ENCODE measurements around the gene ARG2.
"Not testable (repeated sequence)": the region's sequence is repeated elsewhere in the genome, so short reads cannot be mapped to it uniquely, and the experiment has no call there.

Gene ARG2

GRCh38 chr14:67589204-67589770, 30.4 kb upstream of the ARG2 start:
- no peak for DNase-seq

DNA sequence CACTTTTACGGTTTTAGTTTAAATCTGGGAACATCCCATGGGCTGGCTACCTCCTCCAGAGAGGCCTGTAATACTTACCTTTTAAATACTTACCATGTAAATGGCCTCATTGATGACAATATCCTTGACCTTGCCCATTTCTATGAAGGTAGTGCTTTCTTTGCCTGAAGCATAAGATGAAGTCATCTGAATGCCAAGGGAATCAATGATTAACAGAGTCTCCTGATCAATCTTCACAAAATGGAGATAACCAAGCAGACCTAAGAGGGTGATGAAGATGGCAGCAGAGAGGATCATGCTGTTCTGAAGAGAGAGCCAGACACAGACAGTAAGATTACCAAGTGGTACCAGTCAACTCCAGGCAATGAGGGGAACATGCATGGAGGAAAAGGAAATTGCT, 26.1 kb upstream of the ARG2 start:
- DNase-seq: not testable (repeated sequence)

- DNase-seq: no peak
These were observed 24.3 kb upstream of the ARG2 start for GRCh38 chr14:67595392-67595791.

DNA sequence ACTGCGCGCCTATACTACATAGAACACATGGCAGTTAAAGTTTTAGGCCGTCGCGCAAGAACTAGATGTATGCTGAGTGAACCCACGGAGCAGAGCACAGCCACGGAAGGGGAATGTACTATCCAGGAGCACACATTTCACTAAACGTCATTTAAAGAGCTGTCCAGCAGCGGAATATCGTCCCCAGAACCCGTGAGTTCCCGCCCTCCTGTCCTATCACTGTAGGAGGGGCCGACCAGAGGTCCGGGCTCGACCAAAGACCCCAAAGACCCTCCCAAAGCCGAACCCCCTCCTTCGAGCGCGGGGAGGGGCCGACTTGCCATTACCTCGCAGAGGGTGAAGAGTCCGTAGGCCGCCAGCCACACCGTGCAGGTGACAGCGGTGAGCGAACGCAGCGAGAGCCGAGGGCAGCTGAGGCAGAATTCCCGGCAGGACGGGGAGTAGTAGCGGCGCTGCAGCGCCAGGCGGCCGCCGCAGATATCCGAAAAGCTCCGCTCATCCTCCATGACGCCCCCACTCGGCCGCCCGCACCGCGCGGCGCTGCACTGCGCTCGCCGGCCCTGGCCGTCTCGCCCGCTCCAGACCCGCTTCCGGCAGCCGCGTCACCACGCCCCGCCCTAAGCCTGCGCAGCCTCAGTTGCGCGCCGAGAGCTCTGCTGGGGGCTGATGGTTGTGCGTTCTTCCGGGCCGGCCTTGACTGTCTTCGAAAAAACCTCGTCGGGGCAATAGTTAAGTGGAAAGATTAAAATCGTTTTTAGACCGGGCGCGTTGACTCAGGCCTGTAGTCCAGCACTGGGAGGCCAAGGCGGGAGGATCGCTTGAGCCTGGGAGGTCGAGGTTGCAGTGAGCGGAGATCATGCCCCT, 19.8 kb upstream of the ARG2 start, which contains the start of gene PIGH:
Gene PIGH, minus strand, starts transcription at position 571 of the 864 bp plus-strand sequence. Its CDS starts 65 bp downstream, at position 506.
- peak; percentile 88 for DNase-seq

DNA sequence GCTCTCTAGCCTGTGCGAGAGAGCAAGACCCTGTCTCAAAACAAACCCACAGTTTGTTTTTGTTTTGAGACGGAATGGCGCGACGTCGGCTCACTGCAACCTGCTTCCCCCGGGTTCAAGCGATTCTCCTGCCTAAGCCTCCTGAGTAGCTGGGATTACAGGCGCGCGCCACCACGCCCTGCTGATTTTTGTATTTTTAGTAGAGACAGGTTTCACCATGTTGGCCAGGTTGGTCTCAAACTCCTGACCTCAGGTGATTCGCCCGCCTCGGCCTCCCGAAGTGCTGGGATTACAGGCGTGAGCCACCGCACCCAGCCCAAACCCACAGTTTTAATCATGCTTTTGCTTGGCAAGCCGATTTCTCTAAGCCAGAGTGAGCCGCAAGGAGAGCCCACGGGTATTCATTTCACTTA, 19.2 kb upstream of the ARG2 start:
- DNase-seq: not testable (repeated sequence)

DNA sequence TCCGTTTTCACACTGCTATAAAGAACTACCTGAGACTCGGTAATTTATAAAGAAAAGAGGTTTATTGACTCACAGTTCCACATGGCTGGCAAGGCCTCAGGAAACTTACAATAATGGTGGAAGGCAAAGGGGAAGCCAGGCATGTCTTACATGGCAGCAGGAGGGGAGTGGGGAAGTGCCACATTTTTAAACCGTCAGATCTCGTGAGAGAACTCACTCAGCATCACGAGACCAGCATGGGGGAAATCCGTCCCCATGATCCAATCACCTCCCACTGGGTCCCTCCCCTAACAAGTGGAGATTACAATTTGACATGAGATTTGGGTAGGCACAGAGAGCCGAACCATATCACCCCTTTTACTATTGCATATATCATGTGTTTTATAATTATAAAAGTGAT, 17.6 kb upstream of the ARG2 start:
- DNase-seq: no peak

- DNase-seq: no peak
These were observed 16.6 kb upstream of the ARG2 start for GRCh38 chr14:67602995-67603545.

DNA sequence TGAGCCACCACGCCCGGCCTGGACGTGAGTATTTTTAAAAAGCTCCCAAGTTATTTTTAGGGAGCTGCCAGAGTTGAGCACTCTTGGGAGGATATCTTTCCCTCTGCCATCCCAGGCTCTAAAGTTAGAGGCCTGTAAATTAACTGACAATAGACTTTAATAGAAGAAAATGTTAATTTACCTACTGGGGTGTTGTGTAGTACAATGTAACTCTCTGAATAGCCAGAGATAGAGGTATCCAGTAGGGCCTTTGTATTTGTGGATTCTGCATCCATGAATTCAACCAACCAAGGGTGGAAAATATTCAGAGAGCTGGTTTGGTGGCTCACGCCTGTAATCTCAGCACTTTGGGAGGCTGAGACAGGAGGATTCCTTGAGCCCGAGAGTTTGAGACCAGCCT, 12.1 kb upstream of the ARG2 start:
- no peak for DNase-seq

DNA sequence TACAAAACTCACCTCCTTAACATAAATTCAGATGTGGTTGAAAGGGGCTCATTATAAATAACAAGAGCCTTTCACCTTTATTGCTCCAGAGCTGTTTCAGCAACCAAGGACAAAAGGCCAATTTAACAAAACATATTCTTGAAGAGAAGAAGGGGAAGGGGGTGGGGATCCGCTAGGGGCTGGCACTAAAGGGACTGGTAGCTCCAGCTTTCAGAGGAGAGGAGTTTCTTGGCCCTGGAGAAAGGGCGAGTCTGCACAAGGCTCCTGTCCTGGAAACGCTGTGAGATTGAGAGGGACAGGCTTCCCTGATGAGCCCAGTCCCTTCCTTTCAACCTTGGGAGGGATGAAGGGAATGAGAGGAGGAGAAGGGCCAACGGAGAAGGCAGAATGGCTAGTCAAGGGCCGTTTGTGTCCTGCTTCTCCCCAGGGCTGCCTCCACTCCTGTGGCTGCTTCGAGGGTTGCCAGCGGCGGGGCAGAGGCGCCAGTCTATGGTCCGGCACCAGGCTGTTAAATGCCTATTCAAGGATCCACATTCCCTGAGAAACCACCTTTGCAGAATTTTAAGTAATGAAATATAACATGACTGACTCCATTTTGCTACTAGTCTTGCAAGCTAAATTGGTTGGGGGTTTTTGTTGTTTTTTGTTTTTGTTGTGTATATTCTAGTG, 9.9 kb upstream of the ARG2 start:
- no peak for DNase-seq

DNA sequence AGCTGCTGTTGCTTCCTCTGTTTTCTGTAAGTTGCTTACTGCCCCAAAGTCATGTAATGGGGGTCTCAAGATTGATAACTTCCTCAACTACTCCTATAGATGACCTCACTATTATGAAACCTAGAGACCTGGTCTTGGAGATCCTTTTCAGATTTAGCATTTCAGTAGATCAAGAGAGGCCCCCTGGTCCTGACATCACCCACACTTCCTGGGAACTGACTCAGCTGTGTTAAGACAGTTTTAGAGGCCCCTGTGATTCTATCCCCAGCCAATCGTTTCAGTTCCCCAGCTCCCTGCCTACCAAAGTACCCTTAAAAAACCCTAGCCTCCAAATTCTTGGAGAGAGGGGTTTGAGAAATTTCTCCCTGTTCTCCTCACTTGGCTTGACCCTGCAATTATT, 9.2 kb upstream of the ARG2 start:
- DNase-seq: no peak

- peak; percentile 23 for DNase-seq
These were observed 1.1 kb upstream of the ARG2 start for GRCh38 chr14:67618617-67619063.

DNA sequence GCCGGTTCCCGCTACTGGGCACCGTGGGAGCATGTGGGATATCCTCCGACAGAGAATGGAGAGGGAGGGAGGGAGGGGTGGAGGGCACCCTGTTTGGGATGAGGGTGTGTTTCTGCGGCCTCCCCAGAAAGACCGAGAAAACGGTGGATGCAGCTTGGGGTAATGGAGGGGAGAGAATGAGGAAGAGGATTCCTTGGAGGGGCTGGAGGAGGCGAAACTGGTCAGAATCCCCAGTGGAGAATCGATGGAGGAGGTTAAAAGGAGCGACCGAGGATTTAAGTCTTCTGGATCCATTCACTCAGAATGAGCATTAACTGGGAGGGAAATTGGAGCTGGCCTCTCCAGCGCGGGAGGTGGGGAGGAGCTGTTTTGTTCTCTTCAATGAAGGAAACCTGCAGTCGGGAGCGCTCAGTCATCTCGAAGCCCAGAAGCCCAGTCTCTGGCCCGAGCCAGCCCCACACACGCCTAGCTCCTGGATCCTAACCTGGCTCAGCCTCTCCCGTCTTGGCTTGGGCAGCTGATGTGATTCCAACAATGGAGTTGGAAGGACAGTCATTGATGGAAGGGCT, 581 bp downstream of the ARG2 start:
- DNase-seq: no peak

GRCh38 chr14:67622675-67623074, 3.0 kb downstream of the ARG2 start:
- no peak for DNase-seq

GRCh38 chr14:67623114-67623513, 3.4 kb downstream of the ARG2 start:
- DNase-seq: no peak

GRCh38 chr14:67626131-67626530, 6.4 kb downstream of the ARG2 start:
- DNase-seq: not testable (repeated sequence)

DNA sequence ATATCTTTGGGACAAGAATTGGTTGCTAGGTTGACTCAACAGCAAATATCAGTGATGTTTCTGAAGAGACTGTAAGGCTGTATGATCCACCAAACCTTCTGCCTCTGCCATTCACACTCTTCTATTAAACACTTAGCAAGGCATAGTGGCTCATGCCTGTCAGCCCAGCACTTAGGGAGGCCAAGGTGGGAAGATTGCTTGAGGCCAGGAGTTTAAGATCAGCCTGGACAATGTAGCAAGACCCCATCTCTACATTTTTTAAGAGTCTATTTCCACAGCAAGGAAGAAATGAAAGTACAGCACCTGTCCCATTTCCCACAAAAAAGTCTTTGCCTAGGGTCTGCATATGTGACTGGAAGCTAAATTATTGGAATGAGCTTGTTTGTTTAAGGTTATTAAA, 7.8 kb downstream of the ARG2 start:
- DNase-seq: no peak

DNA sequence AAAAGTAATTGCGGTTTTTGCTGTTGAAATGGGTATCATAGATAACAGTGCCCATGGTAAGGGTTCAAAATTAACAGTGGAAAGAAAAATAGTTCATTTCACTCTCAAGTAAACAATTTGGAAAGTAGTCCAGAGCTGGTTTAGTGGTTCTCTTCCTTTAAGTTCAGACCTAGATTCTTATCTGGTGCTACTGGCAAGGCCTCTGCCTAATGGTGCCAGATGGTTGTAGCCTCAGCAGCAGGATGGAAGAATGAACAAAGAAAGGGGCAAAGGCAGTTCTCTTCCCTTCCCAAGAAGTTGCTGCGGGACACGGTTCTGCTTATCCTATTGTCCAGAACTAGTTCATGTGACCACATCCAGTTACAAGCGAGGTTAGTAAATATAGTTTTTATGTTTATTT, 10.5 kb downstream of the ARG2 start:
- no peak for DNase-seq

GRCh38 chr14:67630938-67631337, 11.2 kb downstream of the ARG2 start:
- DNase-seq: no peak

DNA sequence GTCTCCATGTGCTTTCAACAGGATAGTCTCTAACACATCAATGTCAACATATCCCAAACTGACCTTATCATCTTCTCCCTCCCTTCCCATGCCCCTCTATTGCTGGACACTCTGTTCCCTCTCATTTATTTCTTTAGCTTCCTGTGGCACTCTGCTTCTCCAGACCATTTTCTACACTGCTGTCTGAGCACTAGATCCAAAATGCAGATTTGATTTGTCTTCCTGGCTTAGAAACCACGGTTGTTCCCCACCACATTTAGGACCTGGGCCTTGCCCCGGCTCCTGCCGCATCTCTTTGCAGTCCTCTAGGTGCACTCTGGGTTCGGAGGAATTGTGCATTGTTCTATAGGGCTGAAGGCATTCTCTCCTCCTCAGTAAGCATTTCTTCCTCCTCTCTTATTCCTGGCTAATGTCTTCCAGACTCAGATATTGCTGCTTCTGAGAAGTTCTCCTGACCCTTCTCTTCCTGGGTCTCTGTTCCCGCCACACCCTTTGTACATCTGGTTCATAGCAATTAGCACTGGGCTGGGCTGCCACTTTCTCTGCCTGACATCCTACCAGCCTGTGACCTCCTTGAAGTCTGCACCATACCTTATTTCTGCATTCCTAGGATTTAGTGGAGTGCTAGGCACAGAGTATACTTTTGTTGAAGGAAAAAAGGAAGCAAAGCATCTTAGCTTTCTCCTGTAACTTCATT, 13.9 kb downstream of the ARG2 start:
- DNase-seq: no peak

- no peak for DNase-seq
These were observed 16.7 kb downstream of the ARG2 start for GRCh38 chr14:67636361-67636919.

GRCh38 chr14:67638642-67639041, 18.9 kb downstream of the ARG2 start:
- DNase-seq: no peak

DNA sequence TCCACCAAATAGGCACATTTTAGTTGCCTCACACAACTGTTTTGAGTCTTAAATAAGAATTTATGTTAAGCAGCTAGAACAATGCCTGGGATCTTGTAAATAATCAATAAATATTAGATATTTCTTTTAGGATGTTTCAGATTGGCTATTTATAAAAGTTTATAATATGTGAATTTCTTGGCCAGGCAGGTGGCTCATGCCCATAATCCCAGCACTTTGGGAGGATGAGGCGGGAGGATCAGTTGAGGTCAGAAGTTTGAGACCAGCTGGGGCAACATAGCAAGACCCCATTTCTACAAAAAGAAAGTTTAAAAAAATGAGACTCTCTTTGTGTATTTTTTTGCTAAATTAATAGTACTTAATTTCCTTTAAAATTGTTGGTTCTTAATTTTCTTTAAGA, 21.8 kb downstream of the ARG2 start:
- DNase-seq: no peak

Measured in effector CD4-positive, alpha-beta T cell (primary cell).